ENCODE measurements around the gene RHBDL1.
A peak's percentile ranks its signal among the peaks of the same experiment; 100 is the strongest.
"Not testable (repeated sequence)": the region's sequence is repeated elsewhere in the genome, so short reads cannot be mapped to it uniquely, and the experiment has no call there.

Gene RHBDL1

GRCh38 chr16:708019-708418, 32.5 kb downstream of the RHBDL1 start:
- DNase-seq, result no peak

GRCh38 chr16:708959-709358, 33.5 kb downstream of the RHBDL1 start:
- no peak for DNase-seq

DNA sequence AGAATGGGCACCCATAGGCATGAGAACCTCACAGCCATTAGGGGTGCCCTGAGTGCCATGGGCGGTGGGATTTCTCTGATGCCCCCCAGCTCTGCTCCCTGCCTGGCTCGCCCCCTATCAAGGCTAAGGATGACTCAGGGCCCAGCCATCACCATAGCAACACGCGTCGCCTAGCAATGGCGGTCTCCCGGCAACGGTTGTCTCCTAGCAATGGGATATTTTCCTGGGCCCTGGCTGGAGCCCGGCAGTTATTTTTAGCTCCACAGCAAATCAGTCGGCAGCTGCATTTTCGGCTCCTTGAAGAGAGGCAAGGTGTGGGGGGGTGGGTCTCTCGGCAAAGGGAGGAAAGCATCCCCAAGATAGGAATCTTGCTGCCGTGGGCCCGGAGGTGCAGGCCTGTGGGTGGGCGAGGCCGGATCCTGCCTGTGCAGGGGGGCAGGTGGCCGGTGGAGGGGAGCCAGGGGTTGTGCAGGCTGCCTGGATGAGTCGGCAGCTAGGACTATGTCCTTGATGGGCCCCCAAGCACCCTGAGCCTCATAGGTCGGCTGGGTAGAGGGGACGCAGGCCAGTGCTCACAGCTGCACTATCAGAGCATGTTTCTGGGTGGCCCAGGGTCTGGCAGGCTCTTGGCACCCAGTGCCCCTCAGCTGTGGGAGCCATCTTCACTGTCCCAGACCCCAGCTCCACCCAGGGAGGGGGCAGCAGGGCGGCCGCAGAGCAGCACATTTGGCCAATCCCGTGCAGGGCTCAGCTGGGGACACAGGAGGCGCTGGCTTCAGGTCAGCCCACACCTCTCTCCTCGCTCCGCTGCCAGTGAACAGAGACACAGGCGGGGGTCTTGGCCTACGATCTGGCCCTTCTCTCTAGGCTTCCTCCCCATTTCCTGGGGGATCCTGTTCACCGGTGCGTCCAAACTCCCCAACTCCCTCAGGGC, 34.4 kb downstream of the RHBDL1 start:
- peak; percentile 80 to 85 for DNase-seq

DNA sequence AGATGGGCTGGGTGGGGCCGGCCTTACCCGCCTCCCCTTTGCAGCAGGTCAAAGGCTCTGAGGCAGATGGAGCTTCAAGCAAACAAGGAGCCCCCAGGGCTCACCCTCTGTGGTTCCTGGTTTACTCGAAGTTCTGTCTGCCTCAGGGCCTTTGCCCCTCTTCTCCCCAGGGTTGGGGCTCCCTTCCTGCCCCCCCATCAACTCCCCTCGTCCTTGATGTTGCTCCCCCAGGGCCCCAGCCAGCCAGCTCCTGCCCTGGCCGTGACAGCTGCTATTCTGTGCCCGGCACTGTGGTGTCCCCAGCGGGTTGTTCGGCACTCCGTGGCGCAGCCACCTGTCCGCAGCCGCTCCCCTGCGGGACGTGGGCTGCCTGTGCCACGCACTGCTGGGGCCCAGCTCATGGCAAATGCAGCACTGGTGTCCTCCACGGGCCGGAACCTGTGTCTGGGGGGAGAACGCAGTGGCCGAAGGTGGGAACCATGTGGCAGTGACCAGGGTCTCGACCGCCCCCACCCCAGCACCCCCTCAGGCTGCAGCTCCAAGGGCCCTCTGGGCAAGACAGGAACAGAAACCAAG, 35.1 kb downstream of the RHBDL1 start:
- no peak for DNase-seq

DNA sequence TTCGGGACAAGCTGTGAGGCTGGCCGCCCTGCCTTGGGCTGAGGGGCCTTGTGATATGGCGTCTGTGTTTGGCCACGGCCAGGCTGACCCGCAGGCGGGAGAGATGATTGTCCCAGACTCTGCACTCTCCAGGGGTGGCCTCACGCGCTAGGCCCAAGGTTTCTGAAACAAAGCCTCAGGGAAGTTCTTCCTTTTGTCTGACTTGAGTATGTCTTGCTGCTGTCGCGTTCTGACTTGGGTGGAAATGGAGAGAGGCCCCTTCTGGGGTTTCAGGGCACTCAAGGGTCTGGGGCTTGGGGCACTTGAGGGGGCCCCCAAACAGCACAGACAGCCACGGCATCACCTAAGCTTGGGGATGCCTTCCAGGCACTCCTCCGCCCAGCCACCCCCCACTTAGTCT, 35.6 kb downstream of the RHBDL1 start:
- DNase-seq, result no peak

GRCh38 chr16:711548-712320, 36.3 kb downstream of the RHBDL1 start:
- DNase-seq, result no peak

DNA sequence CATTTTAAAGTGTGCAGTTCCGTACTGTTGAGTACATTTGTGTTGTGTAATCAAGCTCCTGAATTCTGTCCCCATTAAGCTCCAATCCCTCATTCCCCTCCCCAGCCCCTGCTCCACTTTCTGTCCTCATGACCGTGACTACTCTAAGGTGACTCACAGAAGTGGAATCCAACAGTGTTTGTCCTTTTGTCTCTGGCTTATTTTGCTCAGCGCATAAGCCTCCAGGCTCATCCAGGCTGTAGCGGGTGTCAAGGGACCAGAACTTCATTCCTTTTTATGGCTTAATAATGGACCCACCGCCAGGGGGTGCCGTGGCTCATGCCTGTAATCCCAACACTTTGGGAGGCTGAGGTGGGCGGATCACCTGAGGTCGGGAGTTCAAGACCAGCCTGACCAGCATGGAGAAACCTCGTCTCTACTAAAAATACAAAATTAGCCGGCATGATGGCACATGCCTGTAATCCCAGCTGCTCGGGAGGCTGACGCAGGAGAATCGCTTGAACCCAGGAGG, 37.3 kb downstream of the RHBDL1 start:
- DNase-seq, result not testable (repeated sequence)

DNA sequence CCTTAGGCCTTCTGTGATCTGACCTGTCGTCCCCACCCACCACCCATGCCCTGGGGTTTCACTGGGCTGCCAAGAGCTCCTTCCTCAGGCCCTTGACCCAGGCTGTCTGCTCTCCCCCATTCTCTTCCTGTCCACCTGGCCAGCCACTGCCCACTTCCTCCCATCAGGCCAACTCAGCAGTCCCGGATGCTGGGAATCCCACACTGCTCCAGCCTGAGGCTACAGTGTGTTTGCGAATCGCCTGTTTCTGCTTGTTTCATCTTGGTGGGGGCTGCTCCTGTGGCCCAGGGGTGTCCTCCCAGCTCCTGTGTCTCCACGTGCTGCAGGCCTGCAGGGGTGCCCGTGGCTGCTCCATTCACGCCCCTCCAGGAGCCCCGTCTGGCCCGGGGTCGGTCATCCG, 38.6 kb downstream of the RHBDL1 start:
- no peak for DNase-seq

DNA sequence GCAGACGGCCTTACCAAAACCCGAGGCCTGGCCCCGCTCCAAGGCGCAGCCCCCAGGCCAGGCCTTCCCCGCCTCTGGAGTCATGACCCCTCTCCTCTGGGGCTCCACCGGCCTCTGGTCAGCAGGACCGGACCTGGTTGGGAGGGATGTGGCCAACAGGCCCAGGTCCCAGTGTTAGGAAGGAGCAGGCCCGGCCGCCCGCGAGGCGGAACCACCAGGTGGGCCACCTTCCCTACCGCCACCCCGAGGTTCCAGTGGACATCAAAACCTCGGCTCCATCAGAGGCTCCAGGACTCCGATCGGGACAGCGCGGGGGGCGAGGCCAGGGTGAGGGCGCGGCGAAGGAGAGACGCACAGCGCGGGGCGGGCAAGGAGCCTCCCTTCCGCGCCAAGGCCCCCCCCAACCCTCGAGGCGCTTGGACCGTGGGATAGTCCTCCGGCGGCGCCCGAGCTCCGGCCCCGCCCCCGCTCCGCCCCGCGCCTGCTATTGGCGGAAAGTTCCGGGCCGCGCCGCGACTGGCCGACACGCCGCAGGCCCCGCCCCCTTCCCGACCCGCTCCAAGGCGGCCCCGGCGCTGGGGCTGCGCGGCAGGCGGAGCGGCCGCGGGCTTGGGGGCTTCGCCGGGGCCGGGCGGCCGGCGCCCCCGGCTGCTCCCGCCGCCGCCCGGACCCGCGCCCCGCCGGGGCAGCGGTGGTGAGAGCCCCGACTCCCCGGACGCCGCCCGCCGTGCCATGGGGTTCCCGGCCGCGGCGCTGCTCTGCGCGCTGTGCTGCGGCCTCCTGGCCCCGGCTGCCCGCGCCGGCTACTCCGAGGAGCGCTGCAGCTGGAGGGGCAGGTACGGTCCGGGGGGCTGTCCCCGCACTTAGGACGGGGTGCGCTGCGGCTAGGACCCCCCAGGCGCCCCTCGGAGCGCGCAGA, 39.3 kb downstream of the RHBDL1 start, which contains the start of gene METRN:
METRN (plus strand) TSS at position 561 of the 919 bp plus-strand sequence; CDS start at position 733, 172 bp downstream.
- DNase-seq, result no peak

- no peak for DNase-seq
These were observed 40.2 kb downstream of the RHBDL1 start for GRCh38 chr16:715477-716199.

DNA sequence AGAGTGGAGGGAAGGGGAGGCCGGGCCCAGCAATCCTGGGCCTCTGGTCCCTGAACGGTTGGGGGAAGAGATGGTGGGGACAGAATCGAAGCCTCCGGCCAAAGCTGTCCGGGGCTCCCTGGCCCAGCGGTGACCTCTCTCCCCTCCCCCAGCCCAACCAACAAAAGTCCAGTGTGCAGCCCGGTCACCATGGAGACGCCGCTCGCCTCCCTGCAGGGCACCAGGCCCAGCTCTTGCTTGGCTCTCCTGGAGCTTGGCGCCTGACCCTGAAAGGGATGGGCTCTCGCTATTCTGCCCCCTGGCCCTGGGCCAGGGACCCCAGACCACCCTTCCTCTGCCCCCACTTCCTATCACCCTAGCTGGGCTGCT, 40.7 kb downstream of the RHBDL1 start:
- DNase-seq, result no peak

DNA sequence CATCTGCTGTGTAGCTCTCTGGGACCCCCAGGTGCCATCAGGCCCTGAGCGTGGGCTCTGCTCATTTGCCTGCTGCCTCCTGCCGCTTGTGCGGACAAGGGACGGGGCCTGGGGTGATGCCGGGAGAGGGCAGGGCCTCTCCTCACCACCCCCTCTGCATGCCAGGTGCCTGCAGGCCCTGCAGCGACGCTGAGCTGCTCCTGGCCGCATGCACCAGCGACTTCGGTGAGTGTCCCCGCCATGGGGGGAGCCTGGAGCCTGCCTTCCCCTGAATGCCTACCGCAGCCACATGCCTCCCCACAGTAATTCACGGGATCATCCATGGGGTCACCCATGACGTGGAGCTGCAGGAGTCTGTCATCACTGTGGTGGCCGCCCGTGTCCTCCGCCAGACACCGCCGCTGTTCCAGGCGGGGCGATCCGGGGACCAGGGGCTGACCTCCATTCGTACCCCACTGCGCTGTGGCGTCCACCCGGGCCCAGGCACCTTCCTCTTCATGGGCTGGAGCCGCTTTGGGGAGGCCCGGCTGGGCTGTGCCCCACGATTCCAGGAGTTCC, 41.4 kb downstream of the RHBDL1 start:
- no peak for DNase-seq

- no peak for DNase-seq
These were observed 42.2 kb downstream of the RHBDL1 start for GRCh38 chr16:717450-718245.

DNA sequence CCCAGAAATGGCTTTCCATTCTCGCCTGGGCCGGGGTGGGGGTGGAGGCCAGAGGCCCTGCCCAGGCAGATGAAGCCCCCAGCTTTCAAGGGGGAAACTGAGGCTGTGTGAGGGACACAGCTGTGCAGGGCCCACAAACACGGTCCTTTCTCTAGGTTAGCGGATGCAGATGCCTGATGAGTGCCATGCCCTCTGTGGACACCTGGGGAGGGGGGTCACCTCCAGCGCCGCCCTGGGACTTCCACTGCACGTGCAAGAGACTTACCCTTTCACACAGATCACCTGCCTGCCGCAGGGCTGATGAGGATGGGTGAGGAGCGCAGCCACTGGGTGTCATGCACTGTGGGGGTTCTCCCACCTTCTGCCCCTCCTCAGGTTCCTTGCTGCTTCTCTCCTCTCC, 42.9 kb downstream of the RHBDL1 start:
- no peak for DNase-seq

GRCh38 chr16:718922-719321, 43.5 kb downstream of the RHBDL1 start:
- no peak for DNase-seq

GRCh38 chr16:719815-720446, 44.5 kb downstream of the RHBDL1 start:
- no peak for DNase-seq

GRCh38 chr16:720447-720989, 45.0 kb downstream of the RHBDL1 start:
- DNase-seq, result no peak

DNA sequence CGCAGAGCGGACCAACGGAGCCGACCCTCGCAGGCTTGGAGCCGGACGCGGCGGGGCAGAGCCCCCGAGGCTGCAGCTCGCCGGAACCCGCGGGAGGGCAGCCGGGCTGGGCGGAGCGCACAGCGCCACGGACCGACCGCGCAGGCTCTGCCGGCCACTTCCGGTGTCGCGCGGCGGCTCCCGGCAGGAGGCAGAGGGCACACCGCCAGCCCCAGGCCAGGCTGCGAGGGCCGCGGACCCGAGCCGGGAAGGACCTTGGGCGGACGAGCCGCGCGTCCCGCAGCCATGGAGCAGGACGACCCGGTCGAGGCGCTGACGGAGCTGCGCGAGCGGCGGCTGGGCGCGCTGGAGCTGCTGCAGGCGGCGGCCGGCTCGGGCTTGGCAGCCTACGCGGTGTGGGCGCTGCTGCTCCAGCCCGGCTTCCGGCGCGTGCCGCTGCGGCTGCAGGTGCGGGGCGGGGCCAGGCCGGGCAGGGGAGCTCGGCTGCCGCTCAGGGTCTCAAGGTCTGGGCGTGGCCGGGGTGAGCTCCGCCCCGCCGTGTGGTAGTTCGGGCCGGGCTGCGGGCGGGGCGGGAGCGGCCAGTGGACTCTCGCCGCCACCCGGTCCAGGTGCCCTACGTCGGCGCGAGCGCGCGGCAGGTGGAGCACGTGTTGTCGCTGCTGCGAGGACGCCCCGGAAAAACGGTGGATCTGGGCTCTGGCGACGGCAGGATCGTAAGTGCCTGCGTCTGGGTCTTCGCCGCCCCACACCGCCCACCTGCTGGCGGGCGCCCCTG, 45.7 kb downstream of the RHBDL1 start, which contains the start of gene ANTKMT:
ANTKMT (plus strand) TSS at position 157 of the 775 bp plus-strand sequence; CDS start at position 286, 129 bp downstream.
- DNase-seq, result no peak

Data from cerebellar nuclear complex (tissue), 1 donor.